ENCODE results near the gene SNRNP48. TPM values are rescaled to one million over a fixed set of nuclear protein-coding genes. Genes with fewer than 3 reads are reported as not detected.

SNRNP48 gene
- total RNA-seq: 10 to 100 TPM; 14.3 to 15.1 TPM

- CTCF ChIA-PET: interaction anchor here (0.8 to 1.1 kb wide), 4 partner anchors 10 to 165 kb away, joined by 3 to 8 read pairs (median 4); no protein-coding TSS in a partner anchor
- H3K36me3 Mint-ChIP-seq: peaks cover 19% of the 10 kb centered on the region
- no peaks in the 10 kb centered on the region for H3K27me3 Mint-ChIP-seq
- H3K4me1 Mint-ChIP-seq: peaks cover 33% of the 10 kb centered on the region
- peak within 1 kb of the TSS; percentile 90 for H3K27ac Mint-ChIP-seq
- peak within 1 kb of the TSS; percentile 95 for H3K4me3 Mint-ChIP-seq
- ATAC-seq (peak; percentile 100), DNase-seq (peak; percentile 94)
- H3K9me3 Mint-ChIP-seq (ENCODE audit: low read depth): no peaks in the 10 kb centered on the region
Measured at GRCh38 chr6:7589949-7590917, at the start of gene SNRNP48. TSS of gene SNRNP48 (plus strand) at chr6:7590198. CDS start at chr6:7590258, 60 bp downstream.

GRCh38 chr6:7540595-7540994, 49.4 kb upstream of the SNRNP48 start:
- Mint-ChIP-seq H3K4me1 (peaks cover 11% of the 10 kb centered on the region), H3K9me3 (ENCODE audit: low read depth) (no peaks in the 10 kb centered on the region), H3K27ac (no peak overlapping the region), H3K36me3 (no peaks in the 10 kb centered on the region), H3K27me3 (peaks cover 84% of the 10 kb centered on the region), H3K4me3 (peak overlapping the region; percentile 49)
- DNase-seq (no peak), ATAC-seq (no peak)
- CTCF ChIA-PET: no interaction called here

- no peaks in the 10 kb centered on the region for H3K36me3 Mint-ChIP-seq
- peaks cover 11% of the 10 kb centered on the region for H3K4me1 Mint-ChIP-seq
- DNase-seq (no peak), ATAC-seq (peak; percentile 66)
- peaks cover 81% of the 10 kb centered on the region for H3K27me3 Mint-ChIP-seq
- CTCF ChIA-PET: no interaction called here
- peak within 1 kb of the TSS; percentile 69 for H3K4me3 Mint-ChIP-seq
- no peaks in the 10 kb centered on the region for H3K9me3 Mint-ChIP-seq (ENCODE audit: low read depth)
- no peak within 1 kb of the TSS for H3K27ac Mint-ChIP-seq
Measured at GRCh38 chr6:7541175-7542064, 48.6 kb upstream of the SNRNP48 start, which contains the start of gene DSP. TSS of gene DSP (plus strand) at chr6:7541671. CDS start at chr6:7541916, 245 bp downstream.

DNA sequence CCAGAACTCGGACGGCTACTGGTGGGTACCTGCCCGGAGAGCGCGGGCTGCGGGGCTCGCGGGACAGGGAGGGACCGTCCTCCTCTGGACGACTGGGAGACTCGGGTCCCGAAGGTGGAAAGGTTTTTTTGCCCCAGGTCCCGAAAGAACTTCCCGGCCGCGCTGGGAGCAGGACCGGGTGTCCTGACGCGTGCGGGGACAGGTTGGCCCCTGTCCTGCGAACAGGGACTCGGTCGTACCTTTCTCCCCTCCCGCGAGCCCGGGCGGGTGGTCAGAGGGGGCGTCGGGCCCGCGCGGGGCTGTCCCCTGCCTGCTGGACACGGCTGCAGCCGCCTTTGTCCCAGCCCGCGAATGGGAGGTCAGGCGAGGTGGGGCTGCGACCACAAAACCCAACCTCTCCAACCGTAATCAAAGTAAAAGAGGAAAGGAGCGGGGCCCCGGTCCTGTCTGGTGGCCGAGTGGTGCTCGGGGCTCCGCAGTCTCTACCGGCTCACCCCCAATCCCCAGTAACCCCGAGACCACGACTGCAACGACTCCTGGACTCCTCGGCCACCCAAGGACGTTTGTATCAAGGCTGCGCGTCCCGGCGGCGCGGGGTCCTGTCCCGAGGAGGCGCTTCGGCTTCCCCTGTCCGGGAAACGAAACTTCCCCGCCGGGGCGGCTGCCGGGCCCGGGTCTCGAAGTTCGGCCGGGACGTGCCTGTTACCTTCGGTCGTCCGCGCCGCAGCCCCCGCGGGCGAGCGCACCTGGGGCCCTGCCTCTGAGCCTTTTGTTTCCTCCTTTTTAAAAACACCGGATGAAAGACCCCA, 47.7 kb upstream of the SNRNP48 start:
- CTCF ChIA-PET: no interaction called here
- no peak for DNase-seq
- H3K27me3 Mint-ChIP-seq: peaks cover 80% of the 10 kb centered on the region
- ATAC-seq: peak; percentile 37
- no peak overlapping the region for H3K27ac Mint-ChIP-seq
- H3K9me3 Mint-ChIP-seq (ENCODE audit: low read depth): no peaks in the 10 kb centered on the region
- peak overlapping the region; percentile 69 for H3K4me3 Mint-ChIP-seq
- H3K4me1 Mint-ChIP-seq: peaks cover 11% of the 10 kb centered on the region
- H3K36me3 Mint-ChIP-seq: no peaks in the 10 kb centered on the region

DNA sequence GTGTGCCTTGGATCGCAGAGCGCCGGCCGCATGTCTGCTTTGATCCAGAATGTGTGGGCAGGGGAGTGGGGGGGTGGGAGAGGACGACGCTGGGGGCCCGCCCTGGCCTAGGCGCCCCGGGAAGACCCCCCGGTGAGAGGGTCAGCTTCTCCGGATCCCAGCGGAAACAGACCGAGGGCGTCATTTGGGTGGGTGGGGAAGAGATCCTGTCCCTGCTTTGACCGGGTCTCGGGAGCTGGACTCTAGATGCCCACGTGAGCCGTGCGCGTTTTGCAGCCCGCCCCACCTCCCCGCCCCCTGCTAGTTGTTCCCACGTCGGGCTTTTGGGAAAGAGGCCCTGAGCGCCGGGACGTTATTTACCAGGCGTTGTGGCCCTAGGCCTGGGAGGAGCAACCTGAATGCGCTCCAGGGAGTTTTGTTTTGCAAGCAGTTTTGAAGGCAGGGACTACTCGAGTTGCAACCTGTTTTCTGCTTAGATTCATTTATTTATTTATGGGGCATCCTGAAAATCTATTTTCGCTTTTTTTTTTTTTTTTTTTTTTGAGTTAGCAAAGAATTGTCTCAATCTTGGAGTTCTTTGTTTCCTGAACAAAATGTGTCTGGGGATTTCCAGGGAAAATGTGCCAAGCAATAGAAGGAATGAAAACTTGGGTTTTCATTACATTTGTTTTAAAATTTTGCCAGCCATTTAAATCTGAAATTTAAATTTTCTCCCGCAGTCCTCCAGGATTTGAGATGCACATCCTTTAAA, 46.9 kb upstream of the SNRNP48 start:
- Mint-ChIP-seq H3K27me3 (peaks cover 77% of the 10 kb centered on the region), H3K4me3 (no peak overlapping the region), H3K27ac (no peak overlapping the region), H3K9me3 (ENCODE audit: low read depth) (no peaks in the 10 kb centered on the region), H3K4me1 (peaks cover 11% of the 10 kb centered on the region), H3K36me3 (no peaks in the 10 kb centered on the region)
- CTCF ChIA-PET: no interaction called here
- DNase-seq (no peak), ATAC-seq (no peak)

DNA sequence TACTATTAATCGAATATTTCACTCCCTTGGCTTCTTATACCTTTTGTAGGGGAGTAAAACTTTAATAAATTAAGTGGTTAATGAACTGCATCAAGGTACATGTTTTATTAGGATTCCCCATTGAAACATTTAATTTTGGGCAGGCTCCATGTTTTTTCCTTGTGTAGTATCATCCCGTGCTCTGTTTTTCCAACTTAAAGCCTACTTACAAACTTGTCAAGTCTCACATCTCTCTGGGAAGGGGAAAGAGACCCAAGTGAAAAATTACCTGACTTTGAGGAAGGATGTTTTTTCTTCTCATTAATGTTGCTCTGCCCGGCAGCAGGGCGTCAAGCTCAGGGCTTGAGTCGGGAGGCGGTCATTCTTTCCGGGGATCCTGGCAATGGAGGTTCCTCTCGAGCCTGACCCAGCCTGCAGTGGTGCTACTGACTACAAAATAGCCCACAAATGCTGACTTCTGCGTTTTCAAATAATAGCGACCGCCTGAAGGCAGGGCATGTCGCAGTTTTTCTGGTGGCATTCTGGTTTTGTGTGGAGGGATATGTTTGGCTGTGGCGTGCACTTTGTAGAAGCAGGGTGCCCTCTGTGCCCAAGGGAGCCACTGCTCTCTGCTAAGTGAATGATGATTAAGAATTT, 46.1 kb upstream of the SNRNP48 start:
- ATAC-seq: no peak
- CTCF ChIA-PET: no interaction called here
- H3K9me3 Mint-ChIP-seq (ENCODE audit: low read depth): no peaks in the 10 kb centered on the region
- H3K36me3 Mint-ChIP-seq: no peaks in the 10 kb centered on the region
- peaks cover 76% of the 10 kb centered on the region for H3K27me3 Mint-ChIP-seq
- no peak overlapping the region for H3K4me3 Mint-ChIP-seq
- H3K27ac Mint-ChIP-seq: no peak overlapping the region
- no peak for DNase-seq
- peaks cover 11% of the 10 kb centered on the region for H3K4me1 Mint-ChIP-seq

DNA sequence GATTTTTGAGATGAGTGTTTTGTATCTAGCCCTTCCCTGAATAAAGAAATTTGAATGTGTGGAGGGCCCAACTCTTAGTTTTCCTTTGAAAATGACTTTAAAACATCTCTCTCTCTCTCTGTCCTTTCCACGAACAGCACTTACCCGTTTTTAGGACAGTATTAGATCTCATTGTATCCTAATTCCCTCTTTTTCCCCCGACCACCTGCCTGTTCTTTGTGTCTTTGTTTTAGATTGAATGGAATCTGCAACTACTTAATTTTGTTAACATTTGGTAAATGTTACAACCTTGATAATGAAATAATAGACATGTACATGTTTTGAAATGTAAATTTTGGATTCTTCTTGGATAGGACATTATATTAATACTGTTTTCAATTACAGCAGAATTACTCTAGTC, 45.4 kb upstream of the SNRNP48 start:
- CTCF ChIA-PET: no interaction called here
- DNase-seq: no peak
- Mint-ChIP-seq H3K9me3 (ENCODE audit: low read depth) (no peaks in the 10 kb centered on the region), H3K4me3 (no peak overlapping the region), H3K4me1 (peaks cover 11% of the 10 kb centered on the region), H3K27ac (no peak overlapping the region), H3K27me3 (peaks cover 76% of the 10 kb centered on the region), H3K36me3 (no peaks in the 10 kb centered on the region)
- ATAC-seq: no peak

DNA sequence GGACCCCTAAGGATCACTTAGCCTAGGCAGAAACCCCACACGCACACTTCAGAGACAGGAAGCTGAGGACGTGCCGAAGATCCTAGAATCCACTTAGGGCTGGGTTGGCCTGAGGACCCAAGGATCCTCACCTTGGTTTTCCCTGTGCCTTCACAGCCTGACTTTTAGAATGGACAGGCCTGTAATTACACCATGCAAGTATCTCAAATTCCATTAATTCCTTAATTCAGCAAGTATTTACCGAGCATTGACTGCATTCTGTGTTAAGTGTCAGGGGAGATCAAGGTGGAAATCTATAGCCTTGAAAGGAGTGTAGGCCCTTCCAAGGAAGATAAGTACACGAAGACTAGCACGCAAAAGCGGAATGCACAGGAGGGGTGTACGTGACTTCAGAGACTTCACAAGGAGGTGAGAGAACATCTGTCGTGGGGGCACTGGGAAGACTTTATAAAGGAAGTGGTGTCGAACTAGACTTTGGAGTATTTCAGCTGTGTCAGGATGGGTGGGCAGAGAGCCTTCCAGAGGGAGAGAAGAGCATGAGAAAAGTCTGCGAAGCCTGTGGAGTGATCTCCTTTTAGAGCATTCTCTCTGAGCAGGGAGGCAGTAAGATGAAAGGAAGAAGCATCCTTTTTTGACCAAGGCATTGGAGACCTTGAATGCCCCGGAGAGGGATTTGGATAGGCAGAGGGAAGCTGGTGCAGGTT, 44.5 kb upstream of the SNRNP48 start:
- Mint-ChIP-seq H3K4me3 (no peak overlapping the region), H3K27ac (no peak overlapping the region), H3K36me3 (no peaks in the 10 kb centered on the region), H3K27me3 (peaks cover 68% of the 10 kb centered on the region), H3K4me1 (peaks cover 8% of the 10 kb centered on the region), H3K9me3 (ENCODE audit: low read depth) (no peaks in the 10 kb centered on the region)
- no peak for DNase-seq
- ATAC-seq: no peak
- CTCF ChIA-PET: no interaction called here

- peaks cover 63% of the 10 kb centered on the region for H3K27me3 Mint-ChIP-seq
- CTCF ChIA-PET: no interaction called here
Measured at GRCh38 chr6:7546020-7546369, 44.0 kb upstream of the SNRNP48 start.

GRCh38 chr6:7546383-7546782, 43.6 kb upstream of the SNRNP48 start:
- CTCF ChIA-PET: no interaction called here
- H3K9me3 Mint-ChIP-seq (ENCODE audit: low read depth): no peaks in the 10 kb centered on the region
- H3K27ac Mint-ChIP-seq: no peak overlapping the region
- no peak overlapping the region for H3K4me3 Mint-ChIP-seq
- peaks cover 3% of the 10 kb centered on the region for H3K4me1 Mint-ChIP-seq
- H3K27me3 Mint-ChIP-seq: peaks cover 61% of the 10 kb centered on the region
- no peaks in the 10 kb centered on the region for H3K36me3 Mint-ChIP-seq
- DNase-seq (no peak), ATAC-seq (no peak)

More at GRCh38 chr6:7546020-7546369, 44.0 kb upstream of the SNRNP48 start:
- Mint-ChIP-seq H3K4me1 (peaks cover 4% of the 10 kb centered on the region), H3K36me3 (no peaks in the 10 kb centered on the region), H3K4me3 (no peak overlapping the region), H3K9me3 (ENCODE audit: low read depth) (no peaks in the 10 kb centered on the region), H3K27ac (no peak overlapping the region)
- DNase-seq (no peak), ATAC-seq (no peak)

DNA sequence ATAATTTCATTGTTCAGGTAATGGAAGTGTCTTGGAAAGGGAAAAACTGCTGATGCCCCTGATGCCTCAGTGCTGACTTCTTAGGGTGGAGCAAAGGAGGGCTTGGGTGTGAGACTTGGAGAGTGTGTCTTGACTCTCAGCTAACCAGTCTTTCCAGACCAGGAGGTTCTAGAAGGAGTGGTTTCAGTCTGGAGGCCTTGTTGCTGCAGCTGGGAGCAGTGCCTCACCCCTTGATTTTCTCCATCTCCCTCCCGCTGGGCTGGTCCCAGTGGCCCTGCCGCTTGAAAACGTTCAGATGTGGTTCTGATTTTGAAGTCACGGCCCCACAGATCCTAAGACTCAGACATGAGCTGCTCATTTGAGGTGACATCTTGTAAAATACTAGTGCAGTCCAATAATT, 43.1 kb upstream of the SNRNP48 start:
- CTCF ChIA-PET: no interaction called here
- H3K4me3 Mint-ChIP-seq: no peak overlapping the region
- no peak overlapping the region for H3K27ac Mint-ChIP-seq
- no peaks in the 10 kb centered on the region for H3K36me3 Mint-ChIP-seq
- no peak for ATAC-seq
- H3K4me1 Mint-ChIP-seq: peaks cover under 1% of the 10 kb centered on the region
- no peak for DNase-seq
- H3K27me3 Mint-ChIP-seq: peaks cover 61% of the 10 kb centered on the region
- no peaks in the 10 kb centered on the region for H3K9me3 Mint-ChIP-seq (ENCODE audit: low read depth)

GRCh38 chr6:7547315-7547714, 42.7 kb upstream of the SNRNP48 start:
- no peak for ATAC-seq
- no peak overlapping the region for H3K27ac Mint-ChIP-seq
- no peaks in the 10 kb centered on the region for H3K4me1 Mint-ChIP-seq
- H3K4me3 Mint-ChIP-seq: no peak overlapping the region
- H3K9me3 Mint-ChIP-seq (ENCODE audit: low read depth): no peaks in the 10 kb centered on the region
- DNase-seq: no peak
- peaks cover 60% of the 10 kb centered on the region for H3K27me3 Mint-ChIP-seq
- H3K36me3 Mint-ChIP-seq: no peaks in the 10 kb centered on the region
- CTCF ChIA-PET: no interaction called here

All from activated CD8-positive, alpha-beta memory T cell treated with anti-CD3 and anti-CD28 coated beads, Interleukin-2, amount 10 ng/mL, durations not matched to agents 7 days and 5 days (primary cell).